Testis (tissue), 3 donors: ENCODE data around the gene FRMPD4. TPM values are rescaled to one million over a fixed set of nuclear protein-coding genes. Genes with fewer than 3 reads are reported as not detected.
"Not testable (repeated sequence)": the region's sequence is repeated elsewhere in the genome, so short reads cannot be mapped to it uniquely, and the experiment has no call there.

Experiments used
- DNase-seq: peaks from one replicate; pipeline ENCODE4 v3.0.0-alpha.2; 2019
- H3K27ac ChIP-seq, 2 donors: fragments of 200-600 bp; sonication (generic); one replicate each; pipeline ENCODE4 v1.5.1; 2019
- H3K27me3 ChIP-seq: fragments of 200-600 bp; sonication (generic); one replicate; pipeline ENCODE4 v1.5.1; 2019
- H3K36me3 ChIP-seq: fragments of 200-600 bp; sonication (generic); one replicate; pipeline ENCODE4 v1.5.1; 2017; ENCODE audit warnings: low read depth; ENCODE audit errors: missing control alignments
- H3K4me1 ChIP-seq: fragments of 200-600 bp; sonication (generic); one replicate; pipeline ENCODE4 v1.5.1; 2019
- H3K4me3 ChIP-seq, 2 donors: fragments of 200-600 bp; sonication (generic); one replicate each; pipeline ENCODE4 v1.5.1; 2017 to 2019
- H3K9me3 ChIP-seq: fragments of 200-600 bp; sonication (generic); one replicate; pipeline ENCODE4 v1.5.1; 2017
- CTCF ChIP-seq, 3 experiments: fragments of 450-650 bp in 2 of 3; fragments of 200-600 bp in 1 of 3; sonication (generic) in 1 of 3; IDR thresholded peaks; one replicate each; pipeline ENCODE4 v1.5.1; 2016 to 2019; ENCODE audit warnings: antibody characterized with exemption in 3 of 3, mild to moderate bottlenecking in 2 of 3, moderate library complexity in 1 of 3
- POLR2A ChIP-seq: fragments of 450-650 bp; IDR thresholded peaks from one replicate; pipeline ENCODE4 v1.6.1; 2017; ENCODE audit warnings: antibody characterized with exemption, mild to moderate bottlenecking, moderate library complexity
- WGBS, 2 donors: methylation state at CpG; one replicate each; pipeline ENCODE4 v1.1.5; 2018; 5-methylcytosine and 5-hydroxymethylcytosine counted together
- intact Hi-C: fragments of 100-400 bp; cut with DNase I; formaldehyde crosslinking; loops from one replicate; pipeline ENCODE4 v1.15.1; 2023; ENCODE audit warnings: low total_unique reads
- polyA plus RNA-seq: library from polyadenylated mRNA; stranded (reverse); fragments of 350-450 nt; fragmentation: Illumina TruSeq; extraction: RNeasy Lipid Tissue Mini Kit (QIAGEN cat#74804); gene quantifications from one replicate; pipeline ENCODE4 v1.2.3, GENCODE V29; 2014; ENCODE audit warnings: low read depth, low replicate concordance; ENCODE audit not compliant: insufficient read depth
- total RNA-seq, 2 donors: library from RNA; depleted of rRNA; stranded (reverse); fragments of >200 nt; gene quantifications; one replicate each; pipeline ENCODE4 v1.2.3, GENCODE V29; 2016

The FRMPD4 gene
- total and polyA plus RNA-seq, 3 donors from 2014 or later, result 1.1 to 1.6 (median 1.3) TPM

GRCh38 chrX:12159799-12160198 lies 21.5 kb downstream of the FRMPD4 start:
- no peak for DNase-seq
- H3K27me3 ChIP-seq, result no peaks in the 10 kb centered on the region
- intact Hi-C loops, result no loop called here
- H3K27ac ChIP-seq, result no peak overlapping the region
- H3K36me3 ChIP-seq, result no peaks in the 10 kb centered on the region
- WGBS, 2 donors, result 66 to 67% methylated on average over 4 of the region's 4 CpGs
- no peaks in the 10 kb centered on the region for H3K4me1 ChIP-seq
- no peaks in the 10 kb centered on the region for H3K9me3 ChIP-seq
- no peak overlapping the region for H3K4me3 ChIP-seq
- TF ChIP-seq POLR2A (no peak), CTCF (IDR thresholded peaks at IDR 0.05) (no peak)

GRCh38 chrX:12162420-12162819 lies 24.1 kb downstream of the FRMPD4 start:
- H3K27me3 ChIP-seq, result no peaks in the 10 kb centered on the region
- DNase-seq, result no peak
- intact Hi-C loops, result no loop called here
- no peaks in the 10 kb centered on the region for H3K4me1 ChIP-seq
- 78 to 93% methylated on average over 2 of the region's 2 CpGs for WGBS, 2 donors
- TF ChIP-seq POLR2A (no peak), CTCF (IDR thresholded peaks at IDR 0.05) (no peak)
- H3K36me3 ChIP-seq, result no peaks in the 10 kb centered on the region
- H3K9me3 ChIP-seq, result no peaks in the 10 kb centered on the region
- H3K4me3 ChIP-seq, result no peak overlapping the region
- H3K27ac ChIP-seq, result no peak overlapping the region

- H3K9me3 ChIP-seq, H3K36me3 ChIP-seq, H3K27me3 ChIP-seq, H3K27ac ChIP-seq, H3K4me1 ChIP-seq, H3K4me3 ChIP-seq, intact Hi-C loops, DNase-seq: not testable (repeated sequence)
- 100% methylated on average over 2 to 3 of the region's 3 CpGs for WGBS, 2 donors
Measured at GRCh38 chrX:12164180-12164579, 25.9 kb downstream of the FRMPD4 start.

- no peak for DNase-seq
- 98 to 100% methylated on average over 3 of the region's 3 CpGs for WGBS, 2 donors
- intact Hi-C loops, result no loop called here
- Histone ChIP-seq H3K9me3 (no peaks in the 10 kb centered on the region), H3K27me3 (no peaks in the 10 kb centered on the region), H3K27ac (no peak overlapping the region), H3K4me1 (no peaks in the 10 kb centered on the region), H3K4me3 (no peak overlapping the region), H3K36me3 (no peaks in the 10 kb centered on the region)
- TF ChIP-seq POLR2A (no peak), CTCF (IDR thresholded peaks at IDR 0.05) (no peak)
Measured at GRCh38 chrX:12170755-12171154, 32.5 kb downstream of the FRMPD4 start.

GRCh38 chrX:12174358-12174757 lies 36.1 kb downstream of the FRMPD4 start:
- H3K4me3 ChIP-seq, result no peak overlapping the region
- no peak for DNase-seq
- no peaks in the 10 kb centered on the region for H3K9me3 ChIP-seq
- TF ChIP-seq POLR2A (no peak), CTCF (IDR thresholded peaks at IDR 0.05) (no peak)
- no peaks in the 10 kb centered on the region for H3K27me3 ChIP-seq
- no peaks in the 10 kb centered on the region for H3K36me3 ChIP-seq
- WGBS, 2 donors, result 64 to 68% methylated on average over 2 of the region's 2 CpGs
- intact Hi-C loops, result no loop called here
- no peaks in the 10 kb centered on the region for H3K4me1 ChIP-seq
- no peak overlapping the region for H3K27ac ChIP-seq
